Fibroblast of pulmonary artery (primary cell): ENCODE results near the gene ZSWIM4.

Experiments used
- DNase-seq: peaks from one replicate; pipeline ENCODE4 v3.0.0-alpha.2; 2010; ENCODE audit warnings: low read depth
- H3K4me3 ChIP-seq: replicated peaks from 2 replicates; pipeline ENCODE4 v1.5.1; 2011; ENCODE audit warnings: low read depth, mild to moderate bottlenecking, control low read depth, low read length, moderate library complexity
- TF ChIP-seq, protein P1 (sequence below): IDR thresholded peaks from 2 replicates; pipeline ENCODE4 v1.5.1; 2011; ENCODE audit warnings: mild to moderate bottlenecking, control low read depth, low read length, inconsistent platforms; ENCODE audit errors: missing control alignments

Gene ZSWIM4

DNA sequence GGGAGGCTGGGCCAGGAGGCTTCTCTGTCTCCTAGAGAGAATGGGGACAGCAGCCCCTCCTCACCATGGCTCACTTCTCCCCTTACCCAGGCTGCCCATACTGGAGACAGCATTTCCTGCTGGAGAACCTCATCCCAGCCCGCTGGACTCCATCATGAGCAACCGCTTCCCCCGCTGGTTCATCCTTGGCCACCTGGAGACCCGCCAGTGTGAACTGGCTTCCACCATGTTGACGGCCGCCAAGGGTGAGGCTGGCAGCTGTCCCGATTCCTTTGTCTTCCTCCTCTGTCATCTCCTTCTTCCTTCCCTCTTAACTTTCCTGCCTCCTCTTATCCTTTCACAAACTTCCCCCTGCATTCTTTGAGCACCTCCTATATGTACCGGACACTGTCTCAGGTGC lies 28.0 kb downstream of the ZSWIM4 start:
- DNase-seq: no peak
- TF ChIP-seq, protein P1, sequence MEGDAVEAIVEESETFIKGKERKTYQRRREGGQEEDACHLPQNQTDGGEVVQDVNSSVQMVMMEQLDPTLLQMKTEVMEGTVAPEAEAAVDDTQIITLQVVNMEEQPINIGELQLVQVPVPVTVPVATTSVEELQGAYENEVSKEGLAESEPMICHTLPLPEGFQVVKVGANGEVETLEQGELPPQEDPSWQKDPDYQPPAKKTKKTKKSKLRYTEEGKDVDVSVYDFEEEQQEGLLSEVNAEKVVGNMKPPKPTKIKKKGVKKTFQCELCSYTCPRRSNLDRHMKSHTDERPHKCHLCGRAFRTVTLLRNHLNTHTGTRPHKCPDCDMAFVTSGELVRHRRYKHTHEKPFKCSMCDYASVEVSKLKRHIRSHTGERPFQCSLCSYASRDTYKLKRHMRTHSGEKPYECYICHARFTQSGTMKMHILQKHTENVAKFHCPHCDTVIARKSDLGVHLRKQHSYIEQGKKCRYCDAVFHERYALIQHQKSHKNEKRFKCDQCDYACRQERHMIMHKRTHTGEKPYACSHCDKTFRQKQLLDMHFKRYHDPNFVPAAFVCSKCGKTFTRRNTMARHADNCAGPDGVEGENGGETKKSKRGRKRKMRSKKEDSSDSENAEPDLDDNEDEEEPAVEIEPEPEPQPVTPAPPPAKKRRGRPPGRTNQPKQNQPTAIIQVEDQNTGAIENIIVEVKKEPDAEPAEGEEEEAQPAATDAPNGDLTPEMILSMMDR: no peak
- H3K4me3 ChIP-seq: no peak overlapping the region

DNA sequence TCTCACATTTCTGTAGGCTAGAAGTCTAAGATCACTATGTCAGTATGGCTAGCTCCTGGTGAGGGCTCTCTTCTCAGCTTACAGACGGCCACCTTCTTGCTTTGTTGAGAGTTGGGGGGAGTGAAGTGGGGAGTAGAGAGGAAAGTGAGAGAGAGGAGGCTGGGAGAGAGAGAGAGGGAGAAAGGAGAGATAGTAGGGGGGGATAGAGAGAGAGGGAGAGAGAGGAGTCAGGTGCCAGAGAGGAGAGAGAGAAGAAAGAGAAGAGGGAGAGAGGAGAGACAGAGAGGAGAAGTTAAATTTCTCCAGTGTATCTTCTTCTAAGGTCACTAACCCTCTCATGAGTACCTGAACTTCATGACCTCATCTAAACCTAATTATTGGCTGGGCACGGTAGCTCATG lies 28.7 kb downstream of the ZSWIM4 start:
- TF ChIP-seq, protein P1: no peak
- DNase-seq: no peak
- H3K4me3 ChIP-seq: no peak overlapping the region

DNA sequence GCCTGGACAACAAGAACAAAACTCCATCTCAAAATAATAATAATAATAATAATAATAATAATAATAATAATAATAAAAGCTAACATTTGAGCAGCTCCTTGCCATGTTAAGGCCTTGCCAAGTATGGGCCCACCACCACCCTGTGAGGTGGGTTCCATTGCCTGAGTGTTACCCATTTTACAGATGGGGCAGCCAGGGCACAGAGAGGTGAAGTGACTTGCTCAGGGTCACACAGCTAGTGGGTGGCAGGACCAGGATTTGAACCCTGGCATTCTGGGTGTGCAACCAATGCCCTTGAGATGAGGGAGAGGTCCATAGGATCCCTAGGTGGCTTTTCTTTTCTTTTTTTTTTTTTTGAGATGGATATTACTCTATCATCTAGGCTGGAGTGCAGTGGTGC lies 29.5 kb downstream of the ZSWIM4 start:
- DNase-seq: no peak
- no peak overlapping the region for H3K4me3 ChIP-seq
- TF ChIP-seq, protein P1: no peak

DNA sequence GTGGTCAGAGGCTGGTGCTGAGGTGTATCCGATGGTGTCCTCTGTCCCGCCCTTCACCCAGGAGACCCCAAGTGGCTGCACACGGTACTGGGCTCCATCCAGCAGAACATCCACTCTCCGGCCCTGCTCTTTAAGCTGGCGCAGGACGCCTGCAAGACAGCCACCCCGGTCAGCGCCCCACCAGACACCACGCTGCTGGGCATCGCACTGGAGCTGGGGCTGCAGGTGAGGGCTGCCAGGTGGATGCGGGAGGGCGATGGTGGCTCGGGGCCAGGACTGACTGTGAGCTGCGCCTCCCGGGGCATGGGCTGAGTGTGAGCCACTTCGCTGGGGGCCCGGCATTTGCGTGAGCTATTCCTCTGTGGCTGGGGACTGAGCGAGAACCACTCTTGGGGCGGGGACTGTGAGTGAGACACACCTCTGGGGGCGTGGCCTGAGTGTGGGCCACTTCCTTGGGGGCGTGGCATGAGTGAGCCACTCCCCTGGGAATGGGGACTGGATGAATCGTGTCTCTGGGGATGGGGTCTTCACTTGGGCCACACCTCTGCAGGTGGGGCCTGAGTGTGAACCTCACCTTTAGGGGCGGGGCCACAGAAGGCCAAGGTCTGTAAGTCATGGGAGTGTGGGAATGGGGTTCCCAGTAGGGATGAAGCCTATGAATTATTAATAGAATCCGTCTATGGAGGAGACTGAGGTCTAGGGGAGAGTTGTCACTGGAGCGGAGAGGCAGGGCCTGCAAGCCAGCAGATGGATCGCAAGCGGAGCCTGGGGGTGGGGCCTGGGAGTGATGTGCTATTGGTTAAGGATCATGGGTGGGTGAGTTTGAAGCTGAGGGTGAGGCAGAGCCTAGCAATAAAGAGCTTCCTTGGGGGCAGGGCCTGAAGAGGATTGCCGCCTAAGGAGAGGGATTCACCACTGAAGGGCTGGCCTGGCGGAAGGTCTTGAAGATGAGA lies 30.5 kb downstream of the ZSWIM4 start:
- TF ChIP-seq, protein P1: peak; percentile 1
- no peak for DNase-seq
- no peak overlapping the region for H3K4me3 ChIP-seq

DNA sequence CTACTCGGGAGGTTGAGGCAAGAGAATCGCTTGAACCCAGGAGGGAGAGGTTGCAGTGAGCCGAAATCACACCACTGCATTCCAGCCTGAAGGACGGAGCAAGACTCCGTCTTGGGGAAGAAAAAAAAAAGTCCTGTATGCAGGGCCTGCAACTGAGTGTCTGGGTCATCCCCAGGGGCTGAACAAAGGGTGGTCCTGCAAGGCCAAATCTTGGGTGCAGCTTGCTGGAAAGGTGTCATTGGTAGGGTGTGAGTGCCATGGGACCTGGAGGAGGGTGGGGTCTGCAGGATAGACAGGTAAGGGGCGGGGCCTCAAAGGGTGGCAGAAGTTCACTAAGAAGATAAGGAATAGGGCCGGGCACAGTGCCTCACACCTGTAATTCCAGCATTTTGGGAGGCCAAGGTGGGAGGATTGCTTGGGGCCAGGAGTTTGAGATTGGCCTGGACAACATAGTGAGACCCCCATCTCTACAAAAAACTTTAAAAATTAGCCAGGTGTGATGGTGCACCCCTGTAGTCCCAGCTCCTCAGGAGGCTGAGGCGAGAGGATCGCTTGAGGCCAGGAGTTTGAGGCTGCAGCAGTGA lies 31.5 kb downstream of the ZSWIM4 start:
- DNase-seq: no peak
- TF ChIP-seq, protein P1: no peak
- H3K4me3 ChIP-seq: no peak overlapping the region

DNA sequence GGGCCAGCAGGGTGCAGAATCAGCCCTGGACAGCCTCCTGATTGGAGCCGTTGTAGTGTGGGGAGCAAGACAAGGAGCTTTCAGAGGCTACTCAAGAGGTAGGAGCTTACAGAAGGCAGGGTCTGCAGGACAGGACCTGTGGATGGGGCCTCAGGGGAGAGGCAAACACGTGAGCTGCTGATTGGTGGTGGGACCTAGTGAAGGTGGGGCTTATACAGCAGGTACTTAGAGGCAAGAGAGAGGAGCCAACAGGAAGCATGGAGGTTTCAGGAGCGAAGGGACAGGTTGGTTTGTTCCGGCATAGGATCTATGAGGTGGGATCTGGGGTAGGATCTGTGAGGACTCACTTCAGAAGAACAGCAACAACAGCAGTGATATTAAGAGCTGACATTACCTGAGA lies 32.4 kb downstream of the ZSWIM4 start:
- TF ChIP-seq, protein P1: no peak

More for the DNA sequence above, 32.4 kb downstream of the ZSWIM4 start:
- H3K4me3 ChIP-seq: no peak overlapping the region
- DNase-seq: no peak
